HepG2 (cell line): ENCODE measurements around the gene MXRA7. TPM values are rescaled to one million over a fixed set of nuclear protein-coding genes. Genes with fewer than 3 reads are reported as not detected.

Source experiments
- GATAD2A ChIP-seq: IDR thresholded peaks from 2 replicates; pipeline ENCODE4 v1.6.1; 2016
- HES4 ChIP-seq: sonication (generic); formaldehyde crosslinking; IDR thresholded peaks from 2 replicates; pipeline ENCODE4 v1.9.0; 2021; ENCODE audit warnings: mild to moderate bottlenecking, missing genetic modification reagents, borderline replicate concordance
- HOXD1 ChIP-seq: sonication (generic); formaldehyde crosslinking; IDR thresholded peaks from 2 replicates; pipeline ENCODE4 v1.5.0; 2020; ENCODE audit warnings: missing genetic modification reagents
- KDM6A ChIP-seq: IDR thresholded peaks from 2 replicates; pipeline ENCODE4 v1.6.1; 2016; ENCODE audit warnings: low read depth
- KMT2A ChIP-seq: sonication (generic); formaldehyde crosslinking; IDR thresholded peaks from 2 replicates; pipeline ENCODE4 v1.4.0; 2020; ENCODE audit warnings: missing genetic modification reagents
- MEIS2 ChIP-seq: sonication (generic); formaldehyde crosslinking; IDR thresholded peaks from 2 replicates; pipeline ENCODE4 v1.9.0; 2021; ENCODE audit warnings: mild to moderate bottlenecking, missing genetic modification reagents
- NR2F1 ChIP-seq, 2 experiments: fragments of 450-650 bp in 1 of 2; formaldehyde crosslinking in 1 of 2; IDR thresholded peaks; 2 replicates each; pipeline versions ENCODE4 v1.5.0 to v1.6.1; 2016 to 2020; ENCODE audit warnings: mild to moderate bottlenecking in 1 of 2, missing compliant biosample characterization in 1 of 2, missing genetic modification reagents in 1 of 2, moderate library complexity in 1 of 2
- PHF5A ChIP-seq: IDR thresholded peaks from one replicate; pipeline ENCODE4 v1.6.1; 2018; ENCODE audit warnings: low read depth, missing genetic modification reagents; ENCODE audit not compliant: unreplicated experiment
- SMAD9 ChIP-seq: sonication (generic); formaldehyde crosslinking; IDR thresholded peaks from 2 replicates; pipeline ENCODE4 v1.5.1; 2020; ENCODE audit warnings: mild to moderate bottlenecking, missing genetic modification reagents
- ZBTB40 ChIP-seq, 2 experiments: fragments of 450-650 bp in 1 of 2; sonication (generic) in 1 of 2; formaldehyde crosslinking in 1 of 2; IDR thresholded peaks; 2 replicates each; pipeline versions ENCODE4 v1.6.1 to v1.8.0; 2016 to 2022; ENCODE audit warnings: antibody characterized with exemption in 1 of 2, mild to moderate bottlenecking in 1 of 2, missing genetic modification reagents in 1 of 2
- ZFP36L1 ChIP-seq: sonication (generic); formaldehyde crosslinking; IDR thresholded peaks from 2 replicates; pipeline ENCODE4 v1.8.0; 2022; ENCODE audit warnings: mild to moderate bottlenecking, missing genetic modification reagents, moderate library complexity
- polyA plus RNA-seq, 8 experiments: library from polyadenylated mRNA; depleted of rRNA in 3 of 8; stranded (reverse) in 7 of 8; unstranded in 1 of 8; fragments of >200 nt; fragmentation: Illumina TruSeq in 4 of 8; extraction: Trizol in 4 of 8; gene quantifications; 2 replicates each; pipeline versions ENCODE4 v1.2.1 to v1.2.3, GENCODE V29; 2011 to 2016; ENCODE audit warnings: low read depth in 4 of 8, missing spikeins in 1 of 8, mixed read lengths in 1 of 8; ENCODE audit not compliant: insufficient read depth in 1 of 8
- total RNA-seq, 5 experiments: library from RNA; depleted of rRNA; stranded (reverse); fragments of >200 nt; fragmentation: Illumina TruSeq; extraction: Trizol; gene quantifications; 2 replicates each; pipeline ENCODE4 v1.2.3, GENCODE V29; 2016; ENCODE audit warnings: low read depth in 1 of 5
- TF ChIP-seq, protein P1 (sequence below), 2 experiments: sonication (generic) in 1 of 2; formaldehyde crosslinking in 1 of 2; IDR thresholded peaks; 2 replicates each; pipeline versions ENCODE4 v1.5.1 to v1.6.1; 2011 to 2020; ENCODE audit warnings: borderline replicate concordance in 1 of 2, low read depth in 1 of 2, low read length in 1 of 2, mild to moderate bottlenecking in 1 of 2, missing genetic modification reagents in 1 of 2, moderate library complexity in 1 of 2
- TF ChIP-seq, protein P2 (sequence below): sonication (generic); formaldehyde crosslinking; IDR thresholded peaks from 2 replicates; pipeline ENCODE4 v1.8.0; 2022; ENCODE audit warnings: missing genetic modification reagents, mild to moderate bottlenecking, inconsistent platforms, borderline replicate concordance
- TF ChIP-seq, protein P3 (sequence below): IDR thresholded peaks from 2 replicates; pipeline ENCODE4 v1.6.1; 2016; ENCODE audit warnings: missing genetic modification reagents, missing compliant biosample characterization

The MXRA7 gene
- total and polyA plus RNA-seq, 2 of the 13 experiments (the other 11 are each of a cell fraction or from before 2014, with no cell fraction given): 44.8 to 112 TPM

GRCh38 chr17:76696763-76697701 lies 13.7 kb downstream of the MXRA7 start (continued):
- TF ChIP-seq, protein P1, sequence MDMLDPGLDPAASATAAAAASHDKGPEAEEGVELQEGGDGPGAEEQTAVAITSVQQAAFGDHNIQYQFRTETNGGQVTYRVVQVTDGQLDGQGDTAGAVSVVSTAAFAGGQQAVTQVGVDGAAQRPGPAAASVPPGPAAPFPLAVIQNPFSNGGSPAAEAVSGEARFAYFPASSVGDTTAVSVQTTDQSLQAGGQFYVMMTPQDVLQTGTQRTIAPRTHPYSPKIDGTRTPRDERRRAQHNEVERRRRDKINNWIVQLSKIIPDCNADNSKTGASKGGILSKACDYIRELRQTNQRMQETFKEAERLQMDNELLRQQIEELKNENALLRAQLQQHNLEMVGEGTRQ (IDR thresholded peaks at IDR 0.05; ENCODE audit: low read depth, low read length): no peak
- TF ChIP-seq, protein P1 (CRISPR knock-in tag; IDR thresholded peaks at IDR 0.05; ENCODE audit: borderline replicate concordance): no peak
- 0 out of 2 replicates have a peak, but pooled peaks have one; percentile 63 for TF ChIP-seq ZFP36L1 (CRISPR knock-in tag)
- no peak for TF ChIP-seq ZBTB40 (IDR thresholded peaks at IDR 0.05)
- peak; percentile 43; the same call in 1 of the 2 replicates for TF ChIP-seq ZBTB40 (CRISPR knock-in tag; IDR thresholded peaks at IDR 0.05)
- no peak for TF ChIP-seq SMAD9
- peak; percentile 55; the same call in 1 of the 2 replicates for TF ChIP-seq KMT2A (CRISPR knock-in tag)
- peak; percentile 84 for TF ChIP-seq GATAD2A (CRISPR knock-in tag)
- no peak for TF ChIP-seq NR2F1 (CRISPR knock-in tag; IDR thresholded peaks at IDR 0.05)
- TF ChIP-seq HOXD1 (CRISPR knock-in tag): no peak; the same call in 1 of the 2 replicates
- TF ChIP-seq, protein P2, sequence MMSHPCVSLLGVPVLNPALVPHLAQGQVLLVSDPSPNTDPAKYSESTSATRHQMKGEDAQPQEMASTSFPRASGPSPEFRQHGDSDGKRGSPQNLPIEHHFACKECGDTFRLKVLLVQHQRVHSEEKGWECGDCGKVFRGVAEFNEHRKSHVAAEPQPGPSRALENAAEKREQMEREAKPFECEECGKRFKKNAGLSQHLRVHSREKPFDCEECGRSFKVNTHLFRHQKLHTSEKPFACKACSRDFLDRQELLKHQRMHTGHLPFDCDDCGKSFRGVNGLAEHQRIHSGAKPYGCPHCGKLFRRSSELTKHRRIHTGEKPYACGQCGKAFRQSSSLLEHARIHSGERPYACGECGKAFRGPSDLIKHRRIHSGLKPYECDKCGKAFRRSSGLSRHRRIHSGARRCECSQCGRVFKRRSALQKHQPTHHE (CRISPR knock-in tag): no peak
- TF ChIP-seq HES4 (CRISPR knock-in tag): no peak
- TF ChIP-seq MEIS2 (CRISPR knock-in tag): peak; percentile 55
- no peak for TF ChIP-seq KDM6A (CRISPR knock-in tag)
- TF ChIP-seq, protein P3, sequence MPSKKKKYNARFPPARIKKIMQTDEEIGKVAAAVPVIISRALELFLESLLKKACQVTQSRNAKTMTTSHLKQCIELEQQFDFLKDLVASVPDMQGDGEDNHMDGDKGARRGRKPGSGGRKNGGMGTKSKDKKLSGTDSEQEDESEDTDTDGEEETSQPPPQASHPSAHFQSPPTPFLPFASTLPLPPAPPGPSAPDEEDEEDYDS (CRISPR knock-in tag): peak; percentile 44; the same call in 1 of the 2 replicates
- peak; percentile 28 for TF ChIP-seq PHF5A
